ENCODE results near the gene CBX2.

DNA sequence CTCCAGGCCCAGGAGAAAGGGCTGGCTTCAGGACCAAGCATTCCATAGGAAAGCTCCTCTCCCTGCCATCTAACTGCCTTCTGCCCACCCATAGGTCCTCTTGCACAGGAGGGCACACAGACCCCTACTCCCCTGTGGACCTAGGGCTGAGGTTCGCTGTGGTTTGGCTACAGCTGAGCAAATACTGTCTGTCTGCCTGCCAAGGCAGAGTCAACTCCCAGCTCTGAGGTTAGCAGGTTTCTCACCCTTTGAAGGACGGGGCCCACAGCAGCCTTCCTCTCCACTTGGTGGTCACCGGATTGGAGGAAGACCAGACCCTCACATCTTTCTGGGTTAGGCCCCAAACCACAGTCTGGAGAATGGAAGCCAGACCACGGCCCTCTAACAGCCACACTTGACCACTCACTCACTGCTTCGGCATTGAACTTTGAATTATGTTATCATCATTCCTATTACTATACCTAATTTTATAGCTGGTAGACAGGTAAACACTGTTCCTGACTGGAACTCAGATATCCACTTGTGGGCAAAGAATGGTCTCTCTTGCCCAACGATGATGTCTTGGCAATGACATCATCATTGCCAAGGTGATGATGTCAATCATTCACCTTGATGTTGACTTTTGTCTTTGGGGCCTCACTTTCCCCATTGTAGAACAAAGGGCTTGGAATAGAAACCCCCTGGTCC is 47.1 kb downstream of the CBX2 start:
- TF ChIP-seq CTCF (conservative IDR thresholded peaks at IDR 0.05 in 1 of 2, IDR thresholded peaks at IDR 0.05 in 1 of 2; ENCODE audit: low read depth in 1 of 2, low read length in 2 of 2): no peak
- TF ChIP-seq EZH2 (IDR thresholded peaks at IDR 0.05; ENCODE audit: low read length, missing control alignments): no peak

Measured in fibroblast of lung (primary cell).